Neutrophil (primary cell): Measurements from ENCODE around the gene PDIA4.

Source experiments
- H3K27ac ChIP-seq: fragments of 200-600 bp; sonication (generic); 2 replicates; pipeline ENCODE4 v1.5.1; 2016; ENCODE audit warnings: mild to moderate bottlenecking, moderate library complexity
- H3K27me3 ChIP-seq: fragments of 200-600 bp; sonication (generic); 2 replicates; pipeline ENCODE4 v1.6.0; 2016; ENCODE audit warnings: mild to moderate bottlenecking
- H3K36me3 ChIP-seq: fragments of 200-600 bp; sonication (generic); 2 replicates; pipeline ENCODE4 v1.5.1; 2017
- H3K4me1 ChIP-seq, 2 experiments: fragments of 200-600 bp in 1 of 2; sonication (generic) in 1 of 2; 1 replicate in 1 of 2; 2 replicates in 1 of 2; pipeline versions ENCODE4 v1.5.1 to v1.6.1; 2013 to 2016; ENCODE audit warnings: low read depth in 1 of 2, low read length in 1 of 2, mild to moderate bottlenecking in 1 of 2, moderate library complexity in 1 of 2; ENCODE audit not compliant: control insufficient read depth in 1 of 2, insufficient read depth in 1 of 2
- H3K4me3 ChIP-seq, 2 experiments: fragments of 200-600 bp in 1 of 2; sonication (generic) in 1 of 2; 1 replicate in 1 of 2; 2 replicates in 1 of 2; pipeline ENCODE4 v1.5.1; 2013 to 2016; ENCODE audit warnings: low read depth in 1 of 2, low read length in 1 of 2, mild to moderate bottlenecking in 1 of 2, moderate library complexity in 1 of 2
- H3K9me3 ChIP-seq: fragments of 200-600 bp; sonication (generic); 2 replicates; pipeline ENCODE4 v1.5.1; 2016
- CTCF ChIP-seq: fragments of 200-600 bp; sonication (generic); IDR thresholded peaks from 2 replicates; pipeline ENCODE4 v1.5.1; 2016; ENCODE audit warnings: antibody characterized with exemption

The PDIA4 gene

GRCh38 chr7:148993193-148993592, 35.1 kb downstream of the PDIA4 start:
- no peaks in the 10 kb centered on the region for H3K27me3 ChIP-seq
- H3K4me3 ChIP-seq: no peak overlapping the region
- H3K9me3 ChIP-seq: no peaks in the 10 kb centered on the region
- peaks cover 5% of the 10 kb centered on the region in 2 experiments for H3K4me1 ChIP-seq
- H3K27ac ChIP-seq: no peak overlapping the region
- H3K36me3 ChIP-seq: no peaks in the 10 kb centered on the region
- no peak for TF ChIP-seq CTCF

- Histone ChIP-seq H3K27ac (no peak overlapping the region), H3K36me3 (no peaks in the 10 kb centered on the region), H3K4me3 (no peak overlapping the region), H3K9me3 (no peaks in the 10 kb centered on the region), H3K4me1 (peaks cover 14 to 19% of the 10 kb centered on the region in 2 experiments), H3K27me3 (no peaks in the 10 kb centered on the region)
- TF ChIP-seq CTCF: no peak
Observed at GRCh38 chr7:148991536-148991935, 36.8 kb downstream of the PDIA4 start.

- TF ChIP-seq CTCF: no peak
- peak overlapping the region; percentile 53 to 65 for H3K4me3 ChIP-seq
- peaks cover 26 to 48% of the 10 kb centered on the region in 2 experiments for H3K4me1 ChIP-seq
- H3K27ac ChIP-seq: peak overlapping the region; percentile 71
- no peaks in the 10 kb centered on the region for H3K36me3 ChIP-seq
- no peaks in the 10 kb centered on the region for H3K9me3 ChIP-seq
- peaks cover 21% of the 10 kb centered on the region for H3K27me3 ChIP-seq
Observed at GRCh38 chr7:148987751-148988512, 40.4 kb downstream of the PDIA4 start.

- H3K36me3 ChIP-seq: no peaks in the 10 kb centered on the region
- H3K4me1 ChIP-seq: peaks cover 33 to 55% of the 10 kb centered on the region in 2 experiments
- H3K4me3 ChIP-seq: peak overlapping the region; percentile 53 to 65
- peak overlapping the region; percentile 71 for H3K27ac ChIP-seq
- peaks cover 29% of the 10 kb centered on the region for H3K27me3 ChIP-seq
- no peak for TF ChIP-seq CTCF
- no peaks in the 10 kb centered on the region for H3K9me3 ChIP-seq
Observed at GRCh38 chr7:148987010-148987750, 41.1 kb downstream of the PDIA4 start.

GRCh38 chr7:148986742-148987009, 41.6 kb downstream of the PDIA4 start:
- no peak overlapping the region for H3K4me3 ChIP-seq
- H3K27me3 ChIP-seq: peaks cover 34% of the 10 kb centered on the region
- peak overlapping the region; percentile 71 for H3K27ac ChIP-seq
- H3K9me3 ChIP-seq: no peaks in the 10 kb centered on the region
- H3K36me3 ChIP-seq: no peaks in the 10 kb centered on the region
- peaks cover 34 to 55% of the 10 kb centered on the region in 2 experiments for H3K4me1 ChIP-seq
- no peak for TF ChIP-seq CTCF
